Measurements from ENCODE around the gene CDKN2AIP. TPM values are rescaled to one million over a fixed set of nuclear protein-coding genes. Genes with fewer than 3 reads are reported as not detected.

CDKN2AIP gene
- polyA plus RNA-seq, 4 donors = 14.8 to 33.9 (median 19.7) TPM

GRCh38 chr4:183408796-183409195, 35.6 kb upstream of the CDKN2AIP start:
- Histone ChIP-seq H3K4me3 (ENCODE audit: low read depth in 1 of 3, low read length in 3 of 3) (no peak overlapping the region), H3K9me3 (ENCODE audit: control insufficient read depth in 2 of 2, insufficient read depth in 1 of 2, low read depth in 1 of 2, low read length in 1 of 2) (no peaks in the 10 kb centered on the region), H3K4me1 (ENCODE audit: control insufficient read depth in 3 of 3, insufficient read depth in 2 of 3, low read depth in 1 of 3, low read length in 2 of 3) (peaks cover 0 to 30% (median 2%) of the 10 kb centered on the region in 3 donors), H3K27ac (ENCODE audit: low read depth in 1 of 3, low read length in 2 of 3) (peak overlapping the region in 1 of 3 donors; percentile 86), H3K27me3 (ENCODE audit: control insufficient read depth in 3 of 3, insufficient read depth in 3 of 3, low read length in 3 of 3) (no peaks in the 10 kb centered on the region), H3K36me3 (ENCODE audit: control insufficient read depth in 3 of 3, insufficient read depth in 2 of 3, low read depth in 1 of 3, low read length in 3 of 3) (no peaks in the 10 kb centered on the region)
- FAIRE-seq (no peak), DNase-seq (peak; percentile 48 to 88)
- WGBS, 3 donors = 16 to 55% (median 33%) methylated on average over 8 of the region's 8 CpGs

GRCh38 chr4:183409483-183409882, 35.0 kb upstream of the CDKN2AIP start:
- peak overlapping the region in 1 of 3 donors; percentile 86 for H3K27ac ChIP-seq (ENCODE audit: low read depth in 1 of 3, low read length in 2 of 3)
- peaks cover 0 to 30% (median 2%) of the 10 kb centered on the region in 3 donors for H3K4me1 ChIP-seq (ENCODE audit: control insufficient read depth in 3 of 3, insufficient read depth in 2 of 3, low read depth in 1 of 3, low read length in 2 of 3)
- H3K36me3 ChIP-seq (ENCODE audit: control insufficient read depth in 3 of 3, insufficient read depth in 2 of 3, low read depth in 1 of 3, low read length in 3 of 3) = no peaks in the 10 kb centered on the region
- H3K9me3 ChIP-seq (ENCODE audit: control insufficient read depth in 2 of 2, insufficient read depth in 1 of 2, low read depth in 1 of 2, low read length in 1 of 2) = no peaks in the 10 kb centered on the region
- WGBS, 3 donors = 44 to 83% (median 46%) methylated on average over 4 of the region's 4 CpGs
- FAIRE-seq = no peak
- peak in 1 of 2 donors; percentile 84 for DNase-seq
- H3K27me3 ChIP-seq (ENCODE audit: control insufficient read depth in 3 of 3, insufficient read depth in 3 of 3, low read length in 3 of 3) = no peaks in the 10 kb centered on the region
- H3K4me3 ChIP-seq (ENCODE audit: low read depth in 1 of 3, low read length in 3 of 3) = no peak overlapping the region

GRCh38 chr4:183409934-183410333, 34.5 kb upstream of the CDKN2AIP start:
- FAIRE-seq (no peak), DNase-seq (no peak)
- no peaks in the 10 kb centered on the region for H3K9me3 ChIP-seq (ENCODE audit: control insufficient read depth in 2 of 2, insufficient read depth in 1 of 2, low read depth in 1 of 2, low read length in 1 of 2)
- H3K4me1 ChIP-seq (ENCODE audit: control insufficient read depth in 3 of 3, insufficient read depth in 2 of 3, low read depth in 1 of 3, low read length in 2 of 3) = peaks cover 0 to 30% (median 0%) of the 10 kb centered on the region in 3 donors
- no peak overlapping the region for H3K4me3 ChIP-seq (ENCODE audit: low read depth in 1 of 3, low read length in 3 of 3)
- peak overlapping the region in 1 of 3 donors; percentile 86 for H3K27ac ChIP-seq (ENCODE audit: low read depth in 1 of 3, low read length in 2 of 3)
- no peaks in the 10 kb centered on the region for H3K36me3 ChIP-seq (ENCODE audit: control insufficient read depth in 3 of 3, insufficient read depth in 2 of 3, low read depth in 1 of 3, low read length in 3 of 3)
- H3K27me3 ChIP-seq (ENCODE audit: control insufficient read depth in 3 of 3, insufficient read depth in 3 of 3, low read length in 3 of 3) = no peaks in the 10 kb centered on the region
- 75 to 85% (median 76%) methylated on average over 9 of the region's 9 CpGs for WGBS, 3 donors

GRCh38 chr4:183411291-183411861, 33.1 kb upstream of the CDKN2AIP start:
- Histone ChIP-seq H3K4me1 (ENCODE audit: control insufficient read depth in 3 of 3, insufficient read depth in 2 of 3, low read depth in 1 of 3, low read length in 2 of 3) (peaks cover 0 to 26% (median 0%) of the 10 kb centered on the region in 3 donors), H3K4me3 (ENCODE audit: low read depth in 1 of 3, low read length in 3 of 3) (no peak overlapping the region), H3K27ac (ENCODE audit: low read depth in 1 of 3, low read length in 2 of 3) (no peak overlapping the region), H3K27me3 (ENCODE audit: control insufficient read depth in 3 of 3, insufficient read depth in 3 of 3, low read length in 3 of 3) (no peaks in the 10 kb centered on the region), H3K36me3 (ENCODE audit: control insufficient read depth in 3 of 3, insufficient read depth in 2 of 3, low read depth in 1 of 3, low read length in 3 of 3) (no peaks in the 10 kb centered on the region), H3K9me3 (ENCODE audit: control insufficient read depth in 2 of 2, insufficient read depth in 1 of 2, low read depth in 1 of 2, low read length in 1 of 2) (no peaks in the 10 kb centered on the region)
- FAIRE-seq (no peak), DNase-seq (no peak)
- WGBS, 3 donors = 64 to 70% (median 65%) methylated on average over 11 of the region's 11 CpGs

- H3K27ac ChIP-seq (ENCODE audit: low read depth in 1 of 3, low read length in 2 of 3) = no peak overlapping the region
- H3K27me3 ChIP-seq (ENCODE audit: control insufficient read depth in 3 of 3, insufficient read depth in 3 of 3, low read length in 3 of 3) = no peaks in the 10 kb centered on the region
- FAIRE-seq (no peak), DNase-seq (no peak)
- H3K4me1 ChIP-seq (ENCODE audit: control insufficient read depth in 3 of 3, insufficient read depth in 2 of 3, low read depth in 1 of 3, low read length in 2 of 3) = peaks cover 0 to 30% (median 0%) of the 10 kb centered on the region in 3 donors
- H3K9me3 ChIP-seq (ENCODE audit: control insufficient read depth in 2 of 2, insufficient read depth in 1 of 2, low read depth in 1 of 2, low read length in 1 of 2) = no peaks in the 10 kb centered on the region
- WGBS, 3 donors = 84 to 90% (median 86%) methylated on average over 11 of the region's 11 CpGs
- H3K4me3 ChIP-seq (ENCODE audit: low read depth in 1 of 3, low read length in 3 of 3) = no peak overlapping the region
- no peaks in the 10 kb centered on the region for H3K36me3 ChIP-seq (ENCODE audit: control insufficient read depth in 3 of 3, insufficient read depth in 2 of 3, low read depth in 1 of 3, low read length in 3 of 3)
Measured at GRCh38 chr4:183412821-183413220, 31.6 kb upstream of the CDKN2AIP start.

- FAIRE-seq (no peak), DNase-seq (no peak)
- no peak overlapping the region for H3K4me3 ChIP-seq (ENCODE audit: low read depth in 1 of 3, low read length in 3 of 3)
- 88 to 93% (median 91%) methylated on average over 28 of the region's 28 CpGs for WGBS, 3 donors
- no peak overlapping the region for H3K27ac ChIP-seq (ENCODE audit: low read depth in 1 of 3, low read length in 2 of 3)
- no peaks in the 10 kb centered on the region for H3K27me3 ChIP-seq (ENCODE audit: control insufficient read depth in 3 of 3, insufficient read depth in 3 of 3, low read length in 3 of 3)
- H3K36me3 ChIP-seq (ENCODE audit: control insufficient read depth in 3 of 3, insufficient read depth in 2 of 3, low read depth in 1 of 3, low read length in 3 of 3) = no peaks in the 10 kb centered on the region
- no peaks in the 10 kb centered on the region for H3K9me3 ChIP-seq (ENCODE audit: control insufficient read depth in 2 of 2, insufficient read depth in 1 of 2, low read depth in 1 of 2, low read length in 1 of 2)
- H3K4me1 ChIP-seq (ENCODE audit: control insufficient read depth in 3 of 3, insufficient read depth in 2 of 3, low read depth in 1 of 3, low read length in 2 of 3) = peaks cover 0 to 24% (median 0%) of the 10 kb centered on the region in 3 donors
Measured at GRCh38 chr4:183413234-183414200, 30.9 kb upstream of the CDKN2AIP start.

GRCh38 chr4:183416879-183417755, 27.3 kb upstream of the CDKN2AIP start:
- DNase-seq = peak in 1 of 2 donors; percentile 23
- 62 to 77% (median 70%) methylated on average over 10 of the region's 10 CpGs for WGBS, 3 donors
- Histone ChIP-seq H3K9me3 (ENCODE audit: control insufficient read depth in 2 of 2, insufficient read depth in 1 of 2, low read depth in 1 of 2, low read length in 1 of 2) (no peaks in the 10 kb centered on the region), H3K4me3 (ENCODE audit: low read depth in 1 of 3, low read length in 3 of 3) (no peak overlapping the region), H3K36me3 (ENCODE audit: control insufficient read depth in 3 of 3, insufficient read depth in 2 of 3, low read depth in 1 of 3, low read length in 3 of 3) (no peaks in the 10 kb centered on the region), H3K4me1 (ENCODE audit: control insufficient read depth in 3 of 3, insufficient read depth in 2 of 3, low read depth in 1 of 3, low read length in 2 of 3) (peaks cover 0 to 4% (median 0%) of the 10 kb centered on the region in 3 donors), H3K27me3 (ENCODE audit: control insufficient read depth in 3 of 3, insufficient read depth in 3 of 3, low read length in 3 of 3) (no peaks in the 10 kb centered on the region), H3K27ac (ENCODE audit: low read depth in 1 of 3, low read length in 2 of 3) (no peak overlapping the region)
- no peak for FAIRE-seq

Data from small intestine (tissue), 7 donors.